NK-92 treated with Interleukin-12 subunit alpha and Interleukin-12 subunit beta, amount 100 ng/mL, for 24 hours (cell line): ENCODE results near the gene PRKCZ.

Experiments
- DNase-seq: peaks from one replicate; lab custom pipeline; 2025; lab: John Stamatoyannopoulos, UW

PRKCZ gene

DNA sequence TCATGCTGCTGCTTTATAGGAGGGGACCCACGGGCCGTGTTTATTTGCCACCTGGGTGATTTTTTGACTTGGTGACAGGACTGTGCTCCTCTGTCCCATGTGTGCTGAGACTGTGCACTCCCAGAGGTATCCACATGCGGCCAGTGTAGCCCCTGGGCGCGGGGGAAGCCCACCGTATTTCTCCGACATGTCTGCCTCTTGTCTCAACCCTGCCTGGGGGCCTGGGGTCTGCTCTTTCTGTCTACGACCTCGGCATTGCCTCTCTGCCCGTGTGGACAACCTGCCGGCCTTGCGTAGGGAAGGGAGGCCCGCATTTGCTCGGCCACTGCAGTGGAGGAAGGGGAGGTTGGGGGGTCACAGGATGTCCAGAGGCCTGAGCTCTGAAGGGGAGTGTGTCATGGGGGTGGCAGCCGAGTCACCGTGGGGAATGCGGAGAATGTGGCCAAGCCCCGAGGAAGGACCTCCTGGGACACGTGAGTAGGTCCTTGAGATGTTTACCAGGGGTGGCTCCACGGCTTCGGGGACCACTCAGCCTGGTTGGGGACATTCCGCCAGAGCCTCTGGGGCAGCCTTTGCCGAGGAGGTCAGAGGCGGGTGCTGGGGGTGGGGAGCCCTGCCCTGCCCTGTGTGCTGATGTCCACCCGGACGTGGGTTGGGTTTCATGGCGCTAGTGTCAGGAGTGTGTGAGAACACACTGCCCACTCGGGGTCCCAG, 11.0 kb downstream of the PRKCZ start:
- DNase-seq, result no peak

DNA sequence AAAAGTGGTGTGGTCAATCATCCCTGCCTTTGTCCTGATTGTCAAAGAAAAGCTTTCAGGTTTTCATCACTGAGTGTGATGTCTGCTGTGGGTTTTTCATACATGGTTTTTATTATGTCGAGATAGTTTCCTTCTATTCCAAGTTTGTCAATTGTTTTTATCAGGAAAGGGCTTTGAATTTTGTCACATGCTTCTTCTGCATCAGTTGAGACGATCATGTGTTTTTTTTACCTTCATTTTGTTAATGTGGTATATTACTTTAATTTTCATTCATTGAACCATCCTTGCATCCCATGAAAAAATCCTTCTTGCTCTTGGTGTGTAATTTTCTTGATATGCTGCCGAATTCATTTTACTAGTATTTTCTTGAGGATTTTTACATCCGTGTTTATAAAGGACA, 15.5 kb downstream of the PRKCZ start:
- no peak for DNase-seq

DNA sequence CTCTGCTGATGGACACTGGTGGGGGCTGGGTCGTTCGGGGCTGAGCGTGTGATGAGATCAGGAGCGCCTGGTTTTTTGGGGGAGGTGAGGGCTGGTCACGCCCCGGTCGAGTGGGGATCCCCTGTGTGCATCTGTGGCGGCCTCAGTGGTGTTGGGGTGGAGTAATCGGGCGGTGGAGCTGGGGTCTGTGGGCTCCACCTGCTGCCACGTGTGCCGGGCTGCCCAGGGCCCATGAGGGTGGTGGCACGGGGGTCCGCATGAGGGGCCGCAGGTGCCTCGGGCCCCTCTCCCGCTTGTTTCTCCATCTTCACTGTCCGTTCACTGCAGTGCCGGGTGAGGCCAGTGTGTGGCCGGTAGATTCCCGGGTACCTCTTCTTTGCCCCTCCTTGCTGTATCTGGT, 17.2 kb downstream of the PRKCZ start:
- DNase-seq, result no peak

DNA sequence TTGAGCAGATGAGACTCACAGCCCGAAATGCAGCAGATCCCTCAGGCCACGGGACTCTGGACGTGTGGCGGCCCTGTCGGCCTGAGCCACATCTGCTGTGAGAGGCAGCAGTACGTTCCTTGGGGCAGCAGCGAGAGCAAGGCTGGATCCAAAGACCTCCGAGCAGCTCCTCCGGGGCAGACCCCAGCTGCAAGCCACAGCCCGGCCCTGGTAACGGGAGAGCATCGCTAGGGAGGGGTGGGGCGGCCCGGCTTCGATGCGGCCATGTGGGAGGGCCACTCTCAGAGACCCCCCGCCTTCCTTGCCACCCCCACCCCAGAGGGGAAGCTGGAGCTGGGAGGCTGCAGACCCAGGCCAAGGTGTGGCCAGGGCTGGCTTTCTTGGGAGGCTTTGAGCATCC, 17.8 kb downstream of the PRKCZ start:
- no peak for DNase-seq

DNA sequence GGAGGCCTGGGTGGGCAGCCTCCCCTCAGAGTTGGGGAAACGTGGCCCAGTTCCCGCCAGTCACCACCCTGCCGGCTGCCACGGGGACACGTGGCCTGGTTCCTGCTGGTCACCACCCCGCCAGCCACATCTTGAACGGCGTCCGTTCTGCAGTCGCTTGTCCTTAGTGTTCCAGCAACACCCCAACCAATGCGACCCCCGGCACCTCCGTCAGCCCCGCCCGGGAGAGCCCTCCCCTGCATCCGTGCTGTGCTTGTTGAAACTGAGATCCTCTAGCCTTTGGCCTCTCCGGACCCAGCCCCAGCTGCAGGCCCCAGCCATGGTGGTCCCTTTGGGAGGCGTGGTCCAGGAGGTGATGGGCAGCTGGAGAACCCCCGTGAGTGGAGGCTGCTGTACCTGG, 18.7 kb downstream of the PRKCZ start:
- DNase-seq, result no peak

DNA sequence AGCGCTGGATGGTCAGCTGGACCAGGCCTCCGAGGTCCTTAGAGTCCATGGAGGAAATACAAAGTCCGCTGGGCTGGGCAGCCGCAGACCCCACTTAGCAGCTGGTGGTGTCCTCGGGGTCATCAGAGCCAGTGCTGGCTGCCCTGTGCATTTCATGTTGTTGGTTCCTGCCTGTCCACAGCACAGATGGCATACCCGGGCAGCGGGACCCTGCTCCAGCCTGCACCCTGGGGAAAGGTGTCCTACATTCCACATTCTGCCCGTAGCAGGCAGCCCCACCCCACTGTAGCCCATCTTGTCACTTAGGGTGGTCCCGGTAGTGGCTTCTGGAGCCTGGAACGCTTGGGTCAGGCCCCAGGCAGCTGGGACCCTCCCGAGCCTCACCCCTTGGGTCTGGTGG, 19.8 kb downstream of the PRKCZ start:
- no peak for DNase-seq

DNA sequence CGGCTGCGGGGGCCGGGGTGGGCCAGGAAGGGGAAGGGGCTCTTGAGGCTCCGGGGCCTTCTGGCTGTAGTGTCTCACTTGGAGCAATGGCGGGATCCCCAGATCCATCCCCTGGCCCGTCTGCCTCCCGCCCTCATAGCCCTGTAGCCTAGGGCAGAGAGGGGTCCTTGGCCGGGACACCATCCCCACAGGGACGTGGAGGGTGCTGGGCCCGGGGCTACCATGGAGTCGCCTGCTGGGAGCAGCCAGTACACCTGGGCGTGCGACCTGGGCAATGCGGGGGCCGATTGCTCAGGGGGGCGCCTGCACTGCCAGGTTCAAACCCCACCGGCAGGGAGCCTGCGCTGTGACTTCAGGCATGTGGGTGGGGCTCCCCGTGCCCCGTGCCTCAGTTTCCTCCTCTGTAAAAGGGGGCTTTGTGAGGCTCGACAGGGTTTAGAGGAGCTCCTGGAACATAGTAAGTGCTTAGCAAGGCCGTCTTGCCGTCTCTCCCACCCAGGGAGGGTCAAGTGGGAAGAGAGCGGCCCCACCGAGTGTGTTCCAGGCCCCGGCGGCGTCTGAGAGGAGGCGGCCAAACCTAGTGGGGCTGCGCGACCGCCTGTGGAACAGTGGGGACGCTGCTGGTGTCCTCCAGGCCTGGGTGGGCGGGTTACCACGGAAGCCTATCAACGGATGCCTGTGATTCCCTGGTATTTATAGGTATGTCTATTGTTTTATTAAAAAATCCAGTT, 20.8 kb downstream of the PRKCZ start:
- DNase-seq, result no peak

DNA sequence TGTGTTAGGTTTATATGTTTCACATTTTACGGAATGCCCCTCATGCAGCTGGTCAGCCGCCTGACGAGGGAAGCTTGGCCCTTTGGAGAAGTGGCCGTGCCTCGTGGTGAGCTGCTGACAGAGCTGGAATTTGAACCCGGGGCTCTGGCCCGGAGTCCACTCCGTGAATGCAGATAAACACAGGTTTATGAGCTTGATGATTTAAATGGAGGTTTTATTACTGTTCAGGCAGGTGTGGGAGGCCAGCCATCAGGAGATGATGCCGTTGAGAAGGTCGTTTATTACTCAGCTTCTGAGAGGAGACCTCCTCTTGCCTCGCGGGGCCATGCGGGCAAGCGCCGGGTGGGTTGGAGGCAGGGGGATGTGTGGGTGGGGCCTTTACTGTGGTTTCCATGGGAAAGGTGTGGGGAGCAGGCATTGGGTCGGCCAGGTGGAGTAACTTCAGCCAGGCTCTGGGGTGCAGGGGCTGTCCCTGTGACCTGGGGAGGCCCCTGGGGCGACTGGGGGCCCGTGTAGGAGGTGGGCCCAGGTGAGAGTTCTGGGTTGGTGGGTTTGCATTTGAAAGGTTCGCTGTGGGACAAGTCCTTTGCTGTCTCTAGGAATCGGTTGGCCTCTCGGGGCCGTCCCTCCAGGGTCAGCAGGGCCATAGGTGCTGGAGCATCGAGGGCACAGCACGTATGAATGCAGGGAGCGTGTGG, 22.0 kb downstream of the PRKCZ start:
- no peak for DNase-seq

DNA sequence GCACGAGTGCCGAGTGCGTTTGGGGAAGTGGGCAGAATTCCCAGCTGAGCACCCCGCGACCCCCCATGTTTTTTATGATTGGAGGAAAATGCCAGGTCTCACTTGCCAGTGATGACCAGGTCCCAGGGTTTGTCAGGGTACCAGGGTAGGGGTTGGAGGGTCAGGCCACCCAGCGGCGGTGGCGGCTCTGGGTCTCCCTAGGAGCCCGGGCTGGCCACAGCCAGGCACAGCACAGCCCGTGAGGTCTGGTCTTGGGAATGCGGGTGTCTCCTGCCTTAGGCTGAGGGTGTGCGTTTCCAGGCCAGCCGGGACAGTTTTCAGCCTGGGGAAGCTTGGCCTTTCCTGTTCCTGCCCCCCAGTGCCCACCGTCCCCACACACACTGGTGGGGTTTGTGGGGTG, 22.7 kb downstream of the PRKCZ start:
- DNase-seq, result no peak

DNA sequence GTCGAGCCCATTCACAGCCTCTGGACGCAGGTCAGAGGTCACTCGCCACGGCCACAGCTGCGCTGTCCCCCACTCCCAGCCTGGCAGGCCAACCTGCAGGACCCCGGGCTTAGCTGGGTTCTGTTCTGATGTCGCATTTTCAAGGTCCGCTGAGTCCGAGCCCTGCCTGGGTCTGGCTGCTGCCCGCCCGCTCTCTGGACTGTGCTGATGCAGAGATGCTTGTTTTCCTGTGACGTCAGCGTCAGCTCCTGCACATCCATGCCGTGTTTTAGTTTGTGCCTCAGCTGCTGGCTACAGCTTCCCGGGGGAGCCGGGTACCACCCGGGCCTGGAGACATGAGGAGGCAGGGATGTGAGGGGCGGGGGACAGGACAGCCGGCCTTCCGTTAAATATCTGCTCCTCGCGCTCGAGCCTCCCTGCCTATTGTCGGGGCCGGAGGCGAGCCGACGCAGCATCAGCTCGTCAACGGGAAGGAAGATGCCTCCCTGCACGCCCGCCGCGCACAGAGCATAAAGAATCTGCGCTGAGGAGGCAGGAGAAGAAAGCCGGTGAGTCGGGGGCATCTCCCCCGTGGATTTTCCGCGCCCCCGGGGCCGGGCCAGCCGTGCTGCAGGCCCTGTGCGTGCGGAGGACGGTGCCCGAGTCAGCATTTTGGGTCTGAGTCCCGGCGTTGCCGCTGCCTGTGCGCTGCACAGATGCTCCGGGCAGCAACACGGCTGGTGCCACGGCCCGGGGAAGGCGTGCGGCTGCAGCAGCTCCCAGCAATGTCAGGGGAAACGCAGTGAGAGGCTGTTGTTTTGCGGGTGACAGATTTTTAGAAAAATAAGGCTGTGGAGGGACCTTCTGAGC, 23.4 kb downstream of the PRKCZ start:
- DNase-seq, result no peak

DNA sequence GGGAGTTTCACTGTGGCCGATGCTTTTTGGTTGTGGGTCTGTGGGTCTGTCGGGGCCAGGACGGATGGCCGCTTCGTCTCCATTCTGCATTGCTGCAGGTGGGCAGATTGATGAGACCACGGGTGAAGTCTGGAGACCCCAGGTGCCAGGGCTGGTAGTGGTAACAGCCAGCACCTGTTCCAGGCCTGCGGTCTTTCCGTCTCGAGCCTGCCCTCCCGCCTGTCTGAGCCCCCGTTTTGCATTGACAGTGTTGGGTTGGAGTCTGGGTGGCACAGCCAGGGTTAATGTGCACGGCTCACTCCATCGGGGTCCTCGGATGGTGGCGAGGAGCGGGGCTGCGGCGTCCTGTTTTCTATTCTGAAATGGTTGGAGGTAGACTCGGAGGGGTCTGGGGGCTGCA, 24.2 kb downstream of the PRKCZ start:
- no peak for DNase-seq

DNA sequence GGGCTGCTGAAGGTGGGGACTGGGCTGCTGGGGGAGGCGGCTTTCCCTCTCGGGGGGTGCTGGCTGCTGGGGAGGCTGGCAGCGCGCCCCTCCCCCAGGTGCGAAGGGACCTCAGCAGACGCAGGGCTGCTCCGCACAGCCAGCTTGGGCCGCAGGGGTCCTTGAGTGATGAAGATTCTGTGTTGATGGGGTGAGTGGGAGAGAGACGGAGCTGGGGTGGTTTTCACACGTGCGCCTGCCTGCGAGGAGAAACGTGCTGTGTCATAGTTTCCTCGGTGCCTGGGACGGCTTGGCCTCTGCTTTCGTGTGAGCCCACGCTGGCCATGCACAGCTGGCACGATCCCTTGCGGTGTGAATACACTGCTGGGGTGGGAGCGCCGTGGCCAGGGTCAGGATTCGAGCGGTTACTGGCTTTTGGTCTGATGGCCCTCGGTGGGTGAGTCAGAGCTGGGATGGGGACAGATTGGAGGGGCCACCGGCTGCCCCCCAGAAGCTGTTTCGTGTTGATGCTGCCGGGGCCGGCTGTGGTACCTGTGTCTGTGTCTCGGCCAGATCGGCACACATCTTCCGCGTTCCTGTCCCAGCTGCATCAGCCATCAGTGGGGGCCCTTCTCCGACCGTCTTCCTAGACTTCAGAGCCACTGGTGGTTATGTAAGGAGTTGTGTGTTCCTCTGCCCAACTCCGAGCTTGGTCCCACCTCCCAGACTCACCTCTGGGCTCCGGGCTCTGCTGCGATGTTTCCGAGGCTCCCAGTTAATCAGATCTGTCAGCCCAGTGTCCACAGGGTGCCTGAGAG, 24.9 kb downstream of the PRKCZ start:
- DNase-seq, result no peak

DNA sequence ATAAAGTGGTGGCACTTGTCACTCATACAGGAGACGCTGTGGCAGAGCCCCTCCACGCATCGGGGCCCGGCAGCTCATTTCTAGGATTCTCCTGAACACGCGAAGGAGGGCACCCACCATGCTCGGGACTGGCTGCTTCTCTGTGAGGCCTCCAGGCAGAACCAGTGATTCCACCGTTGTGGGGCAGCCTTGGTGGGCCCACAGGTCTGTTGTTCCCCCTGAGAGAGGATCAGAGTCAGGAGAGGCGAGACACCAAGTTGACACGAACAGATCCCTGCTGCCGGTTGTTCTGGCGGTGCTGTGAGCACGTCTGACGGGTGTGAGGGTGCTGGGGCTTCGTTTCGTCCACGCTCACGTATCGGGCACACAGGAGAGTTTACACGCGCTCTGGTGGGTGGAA, 26.6 kb downstream of the PRKCZ start:
- DNase-seq, result no peak

DNA sequence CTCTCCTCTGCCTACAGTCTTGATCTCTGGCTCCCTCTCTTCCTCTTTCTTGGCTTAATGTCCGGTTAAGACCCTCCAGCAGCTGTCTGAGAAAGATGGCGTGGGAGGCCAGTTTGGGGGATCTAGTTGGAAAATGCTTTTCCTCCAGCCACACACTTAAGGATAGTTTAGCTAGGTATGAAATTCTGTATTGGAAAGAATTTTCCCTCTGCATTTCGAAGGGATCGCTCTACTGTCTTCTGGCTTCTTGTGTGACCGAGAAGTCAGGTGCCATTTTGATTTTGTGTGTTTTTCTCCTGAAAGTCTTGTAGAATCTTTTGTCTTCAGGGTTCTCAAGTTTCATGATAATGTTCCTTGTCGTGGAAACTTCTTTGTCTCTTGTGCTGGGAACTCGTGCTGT, 28.0 kb downstream of the PRKCZ start:
- DNase-seq, result no peak

DNA sequence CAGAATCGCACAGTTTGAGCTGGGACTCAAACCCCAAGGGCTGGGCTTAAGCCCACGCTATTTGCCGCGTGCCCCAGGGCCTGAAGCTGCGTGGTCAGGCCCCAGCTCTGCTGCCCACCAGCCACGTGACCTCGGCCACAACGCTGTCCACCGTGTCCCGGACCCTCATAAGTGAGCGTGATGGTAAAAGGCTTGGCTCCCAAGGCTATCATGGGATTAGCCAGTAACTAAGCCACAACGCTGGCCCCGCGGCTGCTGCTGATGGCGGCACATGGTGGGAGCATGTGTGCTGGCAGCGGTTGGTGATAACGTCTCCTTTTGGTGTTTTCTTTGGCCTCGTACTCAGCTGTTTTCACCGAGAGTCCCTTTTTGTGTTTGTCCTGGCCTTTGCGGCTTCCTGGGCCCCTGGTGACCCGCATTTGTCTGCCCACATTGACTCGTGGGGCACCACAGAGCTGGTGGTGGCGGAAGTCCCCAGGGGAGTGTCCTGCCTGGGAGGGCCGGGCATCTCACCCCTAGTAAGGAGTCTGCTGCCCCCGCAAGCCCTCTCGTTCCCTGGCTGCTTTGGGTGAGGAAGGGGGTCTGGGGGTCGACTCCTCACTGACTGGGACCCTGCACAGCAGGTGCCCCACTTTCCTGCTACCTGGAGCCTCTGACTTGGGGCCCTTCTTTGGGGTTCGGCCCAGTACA, 29.3 kb downstream of the PRKCZ start:
- no peak for DNase-seq

DNA sequence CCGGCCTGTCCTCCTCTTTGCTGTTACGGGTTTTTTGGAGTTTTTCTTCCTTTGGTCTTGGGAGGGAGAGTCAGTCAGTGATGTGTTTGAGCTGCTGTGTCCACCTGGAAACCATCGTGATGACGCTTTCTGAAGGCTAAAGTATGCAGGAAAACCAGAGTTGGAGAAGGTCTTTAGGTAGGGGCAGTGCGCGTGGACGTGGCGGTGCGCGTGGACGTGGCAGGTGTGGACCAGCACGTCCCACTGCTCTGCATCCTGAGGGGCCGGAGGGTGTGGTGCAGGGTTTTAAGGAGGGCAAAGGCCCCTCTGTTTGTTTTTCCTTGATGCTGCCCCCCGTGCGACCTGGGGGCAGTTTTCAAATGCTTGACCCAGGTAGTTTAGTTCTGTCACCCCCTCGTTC, 29.9 kb downstream of the PRKCZ start:
- DNase-seq, result no peak

DNA sequence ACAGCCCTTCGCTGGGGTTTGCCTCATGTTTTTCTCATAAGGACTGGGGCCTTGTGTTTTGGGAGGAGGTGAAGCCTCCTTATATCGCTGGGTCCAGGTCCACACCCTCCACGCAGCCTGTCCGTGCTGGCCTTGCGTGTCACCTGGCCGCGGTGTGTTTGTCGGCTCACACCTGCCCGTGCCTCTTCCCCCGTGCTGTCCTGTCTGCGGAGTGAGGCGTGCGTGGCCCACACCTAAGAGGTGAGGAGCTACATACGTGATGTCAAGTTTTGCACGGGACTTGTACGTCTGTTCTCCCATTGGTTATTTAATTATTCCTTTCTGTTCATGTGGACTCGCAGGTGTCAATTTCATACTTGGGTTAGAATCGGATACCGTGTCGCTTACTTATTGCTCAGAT, 30.7 kb downstream of the PRKCZ start:
- no peak for DNase-seq

DNA sequence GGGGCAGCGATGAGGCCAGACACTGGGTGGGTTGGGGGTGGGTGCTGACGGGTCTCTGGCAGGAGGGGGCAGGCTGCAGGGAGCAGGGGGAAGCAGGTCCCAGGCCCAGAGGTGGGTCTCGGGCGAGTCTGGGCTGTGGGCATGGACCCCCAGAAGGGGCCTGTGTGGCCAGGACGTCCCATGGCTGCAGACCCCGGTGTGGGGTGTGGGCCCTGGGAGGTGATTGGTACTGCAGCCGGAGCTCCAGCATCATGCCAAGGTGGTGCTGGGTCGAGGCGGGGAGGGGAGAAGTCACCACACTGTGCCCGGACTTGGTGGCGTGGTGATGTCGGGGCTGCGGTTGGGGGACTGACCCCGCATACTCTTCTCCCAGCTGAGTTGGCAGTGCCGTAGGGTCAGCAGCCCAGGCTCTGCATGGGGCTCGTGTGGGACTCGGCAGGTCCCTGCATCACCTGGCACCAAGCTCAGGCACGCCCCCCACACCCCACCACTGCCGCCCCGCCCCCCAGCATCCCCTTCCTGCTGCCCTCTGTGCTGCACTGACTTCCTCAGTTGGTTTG, 31.2 kb downstream of the PRKCZ start:
- DNase-seq, result no peak

DNA sequence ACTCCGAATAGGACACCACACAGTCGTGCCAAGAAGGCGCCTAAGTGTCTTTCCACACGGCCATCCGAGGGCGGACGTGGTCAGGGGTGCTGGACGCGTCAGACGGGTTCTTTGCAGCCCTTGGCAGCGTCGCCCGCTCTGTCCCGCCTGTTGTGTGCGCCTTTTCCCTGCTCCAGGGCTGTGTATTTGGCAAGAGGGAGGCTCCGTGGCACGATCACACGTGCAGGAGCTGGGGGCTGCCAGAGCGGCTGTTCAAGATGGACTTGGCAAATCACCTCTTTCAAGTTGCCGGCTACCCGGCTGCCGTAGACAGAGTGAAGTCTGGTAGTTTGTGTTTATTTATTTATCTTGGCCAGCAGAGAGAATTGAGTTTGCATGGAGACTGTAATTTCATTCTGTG, 31.9 kb downstream of the PRKCZ start:
- no peak for DNase-seq

DNA sequence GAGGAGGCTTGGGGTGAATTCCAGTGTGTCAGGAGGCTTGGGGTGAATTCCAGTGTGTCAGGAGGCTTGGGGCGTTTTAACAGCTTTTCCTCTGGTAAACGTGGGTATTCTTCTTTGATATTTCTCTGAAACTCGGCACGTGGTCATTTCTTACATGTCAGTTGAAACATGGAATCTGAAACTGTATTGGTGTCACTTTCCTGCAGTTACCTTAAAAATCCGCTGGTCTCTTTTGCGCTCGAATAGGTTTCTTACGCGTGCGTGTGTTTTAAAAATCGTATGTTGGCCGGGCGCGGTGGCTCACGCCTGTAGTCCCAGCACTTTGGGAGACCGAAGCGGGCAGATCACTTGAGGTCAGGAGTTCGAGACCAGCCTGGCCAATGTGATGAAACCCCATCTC, 33.5 kb downstream of the PRKCZ start:
- no peak for DNase-seq

DNA sequence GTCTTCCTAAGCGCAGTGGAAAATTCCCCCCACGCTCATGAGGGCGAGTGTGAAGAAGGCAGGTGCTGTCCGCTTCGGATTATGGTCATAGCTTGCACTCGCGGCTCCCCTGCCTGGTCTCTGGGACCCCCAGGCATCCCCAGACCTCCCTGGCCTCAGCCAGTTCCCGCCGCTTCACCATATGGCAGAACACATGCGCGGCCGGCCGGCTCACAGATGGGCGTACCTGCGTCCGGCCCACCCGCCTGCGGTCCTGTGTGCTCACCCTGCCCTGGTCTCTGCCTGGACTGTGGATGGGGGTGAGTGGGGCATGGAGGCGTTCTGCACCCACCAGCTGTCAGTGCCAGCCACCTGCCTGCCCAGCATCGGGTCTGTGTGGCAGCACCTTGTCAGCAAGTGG, 34.1 kb downstream of the PRKCZ start:
- no peak for DNase-seq
